K562 (cell line): ENCODE measurements around the gene ADIPOQ. TPM values are rescaled to one million over a fixed set of nuclear protein-coding genes. Genes with fewer than 3 reads are reported as not detected.
A peak's percentile ranks its signal among the peaks of the same experiment; 100 is the strongest.

Experiments
- CEBPG ChIP-seq, 3 experiments: fragments of 200-800 bp in 1 of 3; sonication (Bioruptor generic) in 1 of 3; sonication (generic) in 1 of 3; formaldehyde crosslinking in 1 of 3; IDR thresholded peaks in 2 of 3; conservative IDR thresholded peaks in 1 of 3; 2 replicates each; pipeline versions ENCODE4 v1.6.1 to v1.8.0; 2016 to 2022; ENCODE audit warnings: missing compliant biosample characterization in 2 of 3, missing genetic modification characterization in 2 of 3, mild to moderate bottlenecking in 1 of 3, missing genetic modification reagents in 1 of 3
- FOXP1 ChIP-seq: sonication (generic); formaldehyde crosslinking; IDR thresholded peaks from 2 replicates; pipeline ENCODE4 v1.8.0; 2022; ENCODE audit warnings: mild to moderate bottlenecking, missing genetic modification reagents
- HDAC6 ChIP-seq: IDR thresholded peaks from 2 replicates; pipeline ENCODE4 v1.6.1; 2012; ENCODE audit warnings: low read depth, mild to moderate bottlenecking, control low read depth, inconsistent platforms, low read length, moderate library complexity
- HLTF ChIP-seq: fragments of 450-650 bp; IDR thresholded peaks from 2 replicates; pipeline ENCODE4 v1.6.1; 2016
- HNRNPL ChIP-seq: fragments of 200-400 bp; formaldehyde crosslinking; IDR thresholded peaks from 2 replicates; pipeline ENCODE4 v1.6.1; 2017; ENCODE audit warnings: low read depth, mild to moderate bottlenecking, low read length
- HOXB6 ChIP-seq: fragments of 250-450 bp; sonication (Bioruptor Pico); IDR thresholded peaks from 2 replicates; pipeline ENCODE4 v1.5.1; 2022; ENCODE audit warnings: mild to moderate bottlenecking, borderline replicate concordance
- NFATC3 ChIP-seq: fragments of 450-650 bp; IDR thresholded peaks from 2 replicates; pipeline ENCODE4 v1.6.1; 2017; ENCODE audit warnings: mild to moderate bottlenecking
- NR3C1 ChIP-seq: sonication (generic); formaldehyde crosslinking; IDR thresholded peaks from 2 replicates; pipeline ENCODE4 v1.8.1; 2022; ENCODE audit warnings: missing genetic modification reagents
- SMAD3 ChIP-seq: fragments of 450-650 bp; formaldehyde crosslinking; conservative IDR thresholded peaks from 2 replicates; pipeline ENCODE4 v1.4.0; 2020; ENCODE audit warnings: mild to moderate bottlenecking
- SREBF2 ChIP-seq: sonication (generic); formaldehyde crosslinking; IDR thresholded peaks from 2 replicates; pipeline ENCODE4 v1.4.0; 2020; ENCODE audit warnings: mild to moderate bottlenecking, missing genetic modification reagents
- SUPT5H ChIP-seq: fragments of 450-650 bp; IDR thresholded peaks from 2 replicates; pipeline ENCODE4 v1.6.1; 2016
- TBL1XR1 ChIP-seq, 2 experiments: IDR thresholded peaks; 2 replicates each; pipeline ENCODE4 v1.6.1; 2012; ENCODE audit warnings: improper control_type of control experiment in 2 of 2, low read length in 2 of 2, mild to moderate bottlenecking in 1 of 2
- TRIM28 ChIP-seq: fragments of 450-650 bp; IDR thresholded peaks from 2 replicates; pipeline ENCODE4 v1.6.1; 2017
- ZKSCAN8 ChIP-seq: fragments of 200-800 bp; sonication (Bioruptor generic); IDR thresholded peaks from 2 replicates; pipeline ENCODE4 v1.6.1; 2016; ENCODE audit warnings: missing genetic modification characterization, missing compliant biosample characterization
- ZNF175 ChIP-seq: fragments of 200-800 bp; sonication (Bioruptor generic); IDR thresholded peaks from 2 replicates; pipeline ENCODE4 v1.6.1; 2016; ENCODE audit warnings: low read depth, mild to moderate bottlenecking, missing genetic modification characterization, missing compliant biosample characterization
- ZNF239 ChIP-seq: fragments of 250-450 bp; sonication (Bioruptor Pico); IDR thresholded peaks from 2 replicates; pipeline ENCODE4 v1.4.0; 2020; ENCODE audit warnings: mild to moderate bottlenecking
- polyA plus RNA-seq, 8 experiments: library from polyadenylated mRNA; depleted of rRNA in 4 of 8; stranded (reverse) in 5 of 8; unstranded in 3 of 8; fragments of >200 nt; fragmentation: Nextera tagmentation in 2 of 8; fragmentation: Illumina TruSeq in 1 of 8; extraction: Ambion mirVana in 2 of 8; extraction: Trizol in 1 of 8; gene quantifications; 2 replicates each; pipeline versions ENCODE4 v1.2.1 to v1.2.3, GENCODE V29; 2011 to 2014; ENCODE audit warnings: inconsistent platforms in 1 of 8, missing spikeins in 1 of 8
- total RNA-seq, 7 experiments: library from RNA; depleted of rRNA in 6 of 7; stranded (reverse); fragments of >200 nt in 6 of 7; fragmentation: Illumina TruSeq in 2 of 7; extraction: Trizol in 2 of 7; gene quantifications; 2 replicates each; pipeline versions ENCODE4 v1.2.1 to v1.2.3, GENCODE V29; 2011 to 2021; ENCODE audit warnings: low replicate concordance in 1 of 7
- TF ChIP-seq, protein P1 (sequence below): sonication (generic); formaldehyde crosslinking; IDR thresholded peaks from 2 replicates; pipeline ENCODE4 v1.8.0; 2022; ENCODE audit warnings: mild to moderate bottlenecking, missing genetic modification reagents
- TF ChIP-seq, protein P2 (sequence below): fragments of 250-450 bp; sonication (Bioruptor Pico); IDR thresholded peaks from 2 replicates; pipeline ENCODE4 v1.5.0; 2021; ENCODE audit warnings: mild to moderate bottlenecking, moderate library complexity
- TF ChIP-seq, protein P3 (sequence below), 2 experiments: fragments of 450-650 bp; IDR thresholded peaks; 2 replicates each; pipeline ENCODE4 v1.6.1; 2016
- TF ChIP-seq, protein P4 (sequence below), 2 experiments: fragments of 200-800 bp in 1 of 2; sonication (Bioruptor generic) in 1 of 2; sonication (generic) in 1 of 2; formaldehyde crosslinking in 1 of 2; IDR thresholded peaks in 1 of 2; conservative IDR thresholded peaks in 1 of 2; 2 replicates each; pipeline versions ENCODE4 v1.5.0 to v1.6.1; 2016 to 2020; ENCODE audit warnings: missing compliant biosample characterization in 1 of 2, missing genetic modification characterization in 1 of 2, missing genetic modification reagents in 1 of 2
- TF ChIP-seq, protein P5 (sequence below): fragments of 450-650 bp; formaldehyde crosslinking; IDR thresholded peaks from 2 replicates; pipeline ENCODE4 v1.4.0; 2022; ENCODE audit warnings: mild to moderate bottlenecking, moderate library complexity

The ADIPOQ gene
- total and polyA plus RNA-seq, 9 of the 15 experiments (the other 6 are each of a cell fraction or from before 2014, with no cell fraction given): 0.01 to 0.04 (median 0.03) TPM; not detected in 4

DNA sequence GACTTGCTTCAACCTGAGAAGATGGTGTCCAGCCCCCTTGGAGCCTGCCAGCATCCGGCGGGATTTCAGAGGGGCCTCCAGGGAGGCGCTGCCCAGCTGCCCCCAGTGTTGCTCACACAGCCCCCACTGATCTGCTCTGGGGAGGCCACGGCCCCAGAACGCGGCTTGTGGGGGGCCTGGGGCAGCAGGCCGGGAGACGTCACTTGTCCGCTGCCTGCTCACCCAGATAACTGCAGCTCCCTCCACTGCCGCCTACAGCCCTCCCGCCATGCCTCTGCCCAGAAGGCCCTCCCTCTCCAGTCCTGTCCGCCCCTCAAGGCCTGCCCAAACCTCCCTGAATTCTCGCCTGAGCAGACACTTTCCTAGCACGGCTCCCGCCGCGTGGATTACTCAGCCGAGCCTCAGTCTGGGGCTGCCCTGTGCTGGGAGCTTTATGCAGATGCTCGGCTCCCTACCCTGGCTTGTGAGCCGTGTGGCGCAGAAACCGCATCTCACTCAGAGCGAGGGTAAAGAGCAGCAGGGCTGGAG lies 17.2 kb upstream of the ADIPOQ start (continued):
- no peak for TF ChIP-seq HOXB6
- no peak for TF ChIP-seq TRIM28
- TF ChIP-seq, protein P1, sequence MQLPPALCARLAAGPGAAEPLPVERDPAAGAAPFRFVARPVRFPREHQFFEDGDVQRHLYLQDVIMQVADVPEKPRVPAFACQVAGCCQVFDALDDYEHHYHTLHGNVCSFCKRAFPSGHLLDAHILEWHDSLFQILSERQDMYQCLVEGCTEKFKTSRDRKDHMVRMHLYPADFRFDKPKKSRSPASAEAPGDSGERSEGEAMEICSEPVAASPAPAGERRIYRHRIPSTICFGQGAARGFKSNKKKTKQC (CRISPR knock-in tag): no peak
- TF ChIP-seq FOXP1 (CRISPR knock-in tag): 0 out of 2 replicates have a peak, but pooled peaks have one; percentile 11
- TF ChIP-seq, protein P2, sequence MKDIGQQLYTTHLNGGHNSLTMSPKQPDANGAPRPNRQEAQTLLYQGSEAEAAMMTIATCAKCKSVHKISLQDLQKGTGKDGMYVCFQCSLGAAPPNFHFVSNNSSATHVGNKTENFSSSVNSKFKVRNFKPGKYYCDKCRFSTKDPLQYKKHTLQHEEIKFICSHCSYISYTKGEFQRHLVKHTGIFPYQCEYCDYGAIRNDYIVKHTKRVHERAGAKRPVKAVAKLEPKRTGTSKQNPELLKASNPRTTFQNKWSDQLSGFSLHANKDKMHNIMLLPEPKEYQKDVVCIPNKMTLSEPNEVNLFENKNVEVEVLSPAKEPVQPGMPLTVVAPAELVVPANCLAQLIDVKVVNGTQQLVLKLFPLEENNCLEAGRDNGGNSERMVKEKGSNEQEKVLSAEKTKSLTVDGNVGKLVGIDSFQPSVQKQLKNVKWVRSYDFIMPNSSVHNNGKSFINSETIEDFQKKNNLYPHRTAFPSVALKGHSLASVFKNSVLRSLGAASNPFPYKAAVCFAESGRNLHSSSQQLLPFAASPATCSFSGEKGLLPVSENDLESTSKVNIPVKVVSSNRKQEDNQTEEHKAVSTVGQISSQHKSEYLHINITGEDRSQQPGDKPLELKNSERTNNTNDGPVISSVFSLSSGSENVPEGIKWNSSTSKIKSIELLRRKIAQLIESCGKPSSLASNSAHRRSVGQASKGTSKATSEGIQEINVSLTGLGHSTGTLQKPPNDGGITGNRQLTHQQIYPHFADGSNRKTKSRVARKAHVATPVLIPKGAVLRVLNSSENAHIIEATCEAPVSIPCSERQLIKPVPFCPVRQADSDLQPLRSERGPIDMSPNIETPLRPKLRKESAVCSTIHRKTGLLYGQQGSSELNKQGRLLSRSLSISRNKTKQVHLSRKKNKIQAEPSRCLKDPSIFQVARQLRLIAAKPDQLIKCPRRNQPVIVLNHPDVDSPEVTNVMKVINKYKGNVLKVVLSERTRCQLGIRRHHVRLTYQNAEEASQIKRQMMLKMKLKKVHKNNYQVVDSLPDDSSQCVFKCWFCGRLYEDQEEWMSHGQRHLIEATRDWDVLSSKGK (CRISPR knock-in tag): no peak
- no peak for TF ChIP-seq HNRNPL
- TF ChIP-seq, protein P3, sequence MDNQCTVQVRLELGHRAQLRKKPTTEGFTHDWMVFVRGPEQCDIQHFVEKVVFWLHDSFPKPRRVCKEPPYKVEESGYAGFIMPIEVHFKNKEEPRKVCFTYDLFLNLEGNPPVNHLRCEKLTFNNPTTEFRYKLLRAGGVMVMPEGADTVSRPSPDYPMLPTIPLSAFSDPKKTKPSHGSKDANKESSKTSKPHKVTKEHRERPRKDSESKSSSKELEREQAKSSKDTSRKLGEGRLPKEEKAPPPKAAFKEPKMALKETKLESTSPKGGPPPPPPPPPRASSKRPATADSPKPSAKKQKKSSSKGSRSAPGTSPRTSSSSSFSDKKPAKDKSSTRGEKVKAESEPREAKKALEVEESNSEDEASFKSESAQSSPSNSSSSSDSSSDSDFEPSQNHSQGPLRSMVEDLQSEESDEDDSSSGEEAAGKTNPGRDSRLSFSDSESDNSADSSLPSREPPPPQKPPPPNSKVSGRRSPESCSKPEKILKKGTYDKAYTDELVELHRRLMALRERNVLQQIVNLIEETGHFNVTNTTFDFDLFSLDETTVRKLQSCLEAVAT (IDR thresholded peaks at IDR 0.05): no peak
- TF ChIP-seq HLTF: no peak
- TF ChIP-seq ZKSCAN8 (CRISPR knock-in tag): no peak
- no peak for TF ChIP-seq CEBPG (CRISPR knock-in tag; IDR thresholded peaks at IDR 0.05)
- no peak for TF ChIP-seq CEBPG (tag; conservative IDR thresholded peaks at IDR 0.05 in 1 of 2, IDR thresholded peaks at IDR 0.05 in 1 of 2)
- TF ChIP-seq, protein P4, sequence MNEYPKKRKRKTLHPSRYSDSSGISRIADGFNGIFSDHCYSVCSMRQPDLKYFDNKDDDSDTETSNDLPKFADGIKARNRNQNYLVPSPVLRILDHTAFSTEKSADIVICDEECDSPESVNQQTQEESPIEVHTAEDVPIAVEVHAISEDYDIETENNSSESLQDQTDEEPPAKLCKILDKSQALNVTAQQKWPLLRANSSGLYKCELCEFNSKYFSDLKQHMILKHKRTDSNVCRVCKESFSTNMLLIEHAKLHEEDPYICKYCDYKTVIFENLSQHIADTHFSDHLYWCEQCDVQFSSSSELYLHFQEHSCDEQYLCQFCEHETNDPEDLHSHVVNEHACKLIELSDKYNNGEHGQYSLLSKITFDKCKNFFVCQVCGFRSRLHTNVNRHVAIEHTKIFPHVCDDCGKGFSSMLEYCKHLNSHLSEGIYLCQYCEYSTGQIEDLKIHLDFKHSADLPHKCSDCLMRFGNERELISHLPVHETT (CRISPR knock-in tag; conservative IDR thresholded peaks at IDR 0.05 in 1 of 2, IDR thresholded peaks at IDR 0.05 in 1 of 2): no peak
- no peak for TF ChIP-seq ZNF239 (CRISPR knock-in tag)
- TF ChIP-seq SMAD3 (CRISPR knock-in tag): no peak
- no peak for TF ChIP-seq SUPT5H
- no peak for TF ChIP-seq NFATC3
- TF ChIP-seq, protein P5, sequence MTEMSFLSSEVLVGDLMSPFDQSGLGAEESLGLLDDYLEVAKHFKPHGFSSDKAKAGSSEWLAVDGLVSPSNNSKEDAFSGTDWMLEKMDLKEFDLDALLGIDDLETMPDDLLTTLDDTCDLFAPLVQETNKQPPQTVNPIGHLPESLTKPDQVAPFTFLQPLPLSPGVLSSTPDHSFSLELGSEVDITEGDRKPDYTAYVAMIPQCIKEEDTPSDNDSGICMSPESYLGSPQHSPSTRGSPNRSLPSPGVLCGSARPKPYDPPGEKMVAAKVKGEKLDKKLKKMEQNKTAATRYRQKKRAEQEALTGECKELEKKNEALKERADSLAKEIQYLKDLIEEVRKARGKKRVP (CRISPR knock-in tag): no peak
- no peak for TF ChIP-seq HDAC6
- TF ChIP-seq SREBF2 (CRISPR knock-in tag): no peak
- TF ChIP-seq ZNF175 (CRISPR knock-in tag): no peak
- no peak for TF ChIP-seq NR3C1
- TF ChIP-seq TBL1XR1 (IDR thresholded peaks at IDR 0.05; ENCODE audit: low read length in 2 of 2): no peak
